ENCODE data around the gene LDLRAD3. TPM values are rescaled to one million over a fixed set of nuclear protein-coding genes. Genes with fewer than 3 reads are reported as not detected.

LDLRAD3 gene
- total RNA-seq, 1 donor from 2014 or later = 35.6 TPM

DNA sequence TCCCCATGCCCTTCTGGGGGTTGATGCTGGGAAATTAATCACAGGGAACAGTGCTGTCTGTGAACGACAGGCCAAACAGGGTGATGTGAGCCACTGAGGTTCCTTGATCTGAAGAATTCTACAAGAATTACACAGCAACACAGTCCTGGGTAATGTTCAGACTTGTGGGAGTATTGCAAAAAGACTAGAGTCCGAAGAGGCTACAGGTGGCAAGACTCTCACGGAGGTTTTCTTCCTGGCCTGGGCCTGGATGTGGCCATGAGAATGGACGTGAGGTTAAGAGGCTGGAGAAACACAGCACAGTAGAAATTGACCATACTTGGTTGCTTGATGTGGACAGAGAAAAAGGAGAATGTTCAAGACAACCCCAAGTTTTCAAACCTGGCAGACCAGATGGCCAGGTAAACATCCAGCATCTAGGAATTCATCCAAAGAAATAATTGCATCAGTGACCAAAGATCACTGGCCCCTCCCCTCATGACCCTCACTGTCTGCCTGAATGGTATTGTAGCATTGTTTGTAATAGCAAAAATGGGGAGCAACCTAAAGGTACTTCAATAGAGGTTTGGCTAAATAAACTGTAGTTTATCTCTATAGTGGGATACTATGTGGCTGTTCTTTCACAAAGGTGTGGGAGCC, 274.5 kb downstream of the LDLRAD3 start:
- peaks cover 8% of the 10 kb centered on the region for H3K9me3 ChIP-seq (ENCODE audit: low read depth)
- H3K36me3 Mint-ChIP-seq = peaks cover 13% of the 10 kb centered on the region
- DNase-seq (ENCODE audit: low spot score) = no peak
- H3K27me3 ChIP-seq = no peaks in the 10 kb centered on the region
- no peak overlapping the region for H3K4me3 ChIP-seq
- H3F3A ChIP-seq (ENCODE audit: low read depth) = peaks cover 6% of the 10 kb centered on the region
- peaks cover 10% of the 10 kb centered on the region for H3K4me1 ChIP-seq
- H3K27me3 Mint-ChIP-seq (ENCODE audit: insufficient read depth, low read depth) = peaks cover 2% of the 10 kb centered on the region
- H3K27ac Mint-ChIP-seq = no peak overlapping the region
- H3K79me2 ChIP-seq (ENCODE audit: low read depth) = peaks cover 6% of the 10 kb centered on the region
- H3K4me3 Mint-ChIP-seq = no peak overlapping the region
- no peak overlapping the region for H2AFZ ChIP-seq (replicated peaks)
- peaks cover 14% of the 10 kb centered on the region for H3K9me3 Mint-ChIP-seq
- H3K4me2 ChIP-seq = no peak overlapping the region
- no peak overlapping the region for H3K9ac ChIP-seq
- H4K20me1 ChIP-seq (ENCODE audit: low read depth) = no peaks in the 10 kb centered on the region
- TF ChIP-seq EZH2phosphoT487 (IDR thresholded peaks at IDR 0.05) = no peak
- TF ChIP-seq EZH2 (IDR thresholded peaks at IDR 0.05) = no peak
- TF ChIP-seq CTCF (IDR thresholded peaks at IDR 0.05) = no peak
- no peak overlapping the region for H3K27ac ChIP-seq
- H3K4me1 Mint-ChIP-seq = peaks cover 14% of the 10 kb centered on the region
- no peaks in the 10 kb centered on the region for H3K36me3 ChIP-seq

DNA sequence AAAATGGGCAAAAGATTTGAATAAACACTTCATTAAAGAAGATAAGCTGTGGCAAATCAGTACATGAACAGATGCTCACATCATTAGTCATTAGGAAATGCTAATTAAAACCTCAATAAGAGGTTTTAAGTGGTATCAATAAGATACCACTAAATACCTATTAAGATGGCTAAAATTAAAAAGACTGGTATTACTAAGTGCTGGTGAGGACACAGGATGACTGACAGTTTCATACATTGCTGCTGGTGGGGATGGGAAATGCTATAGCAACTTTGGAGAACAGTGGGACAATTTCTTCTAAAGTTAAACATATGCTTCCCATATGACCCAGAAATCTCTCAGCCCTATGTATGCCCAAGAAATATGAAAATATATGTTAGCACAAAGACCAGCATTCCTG, 276.1 kb downstream of the LDLRAD3 start:
- TF ChIP-seq EZH2 (IDR thresholded peaks at IDR 0.05) (no peak), EZH2phosphoT487 (IDR thresholded peaks at IDR 0.05) (no peak), CTCF (IDR thresholded peaks at IDR 0.05) (no peak)
- Histone ChIP-seq H3K4me1 (no peaks in the 10 kb centered on the region), H3K36me3 (no peaks in the 10 kb centered on the region), H4K20me1 (ENCODE audit: low read depth) (no peaks in the 10 kb centered on the region), H3K27ac (no peak overlapping the region), H3K79me2 (ENCODE audit: low read depth) (no peaks in the 10 kb centered on the region), H3K9ac (no peak overlapping the region), H3K9me3 (ENCODE audit: low read depth) (peaks cover 8% of the 10 kb centered on the region), H2AFZ (replicated peaks) (no peak overlapping the region), H3K27me3 (no peaks in the 10 kb centered on the region), H3F3A (ENCODE audit: low read depth) (no peaks in the 10 kb centered on the region), H3K4me3 (no peak overlapping the region), H3K4me2 (no peak overlapping the region)
- Mint-ChIP-seq H3K36me3 (peaks cover 13% of the 10 kb centered on the region), H3K4me3 (no peak overlapping the region), H3K27ac (no peak overlapping the region), H3K4me1 (peaks cover 3% of the 10 kb centered on the region), H3K27me3 (ENCODE audit: insufficient read depth, low read depth) (peaks cover 2% of the 10 kb centered on the region), H3K9me3 (peaks cover 14% of the 10 kb centered on the region)
- DNase-seq (ENCODE audit: low spot score) = no peak

DNA sequence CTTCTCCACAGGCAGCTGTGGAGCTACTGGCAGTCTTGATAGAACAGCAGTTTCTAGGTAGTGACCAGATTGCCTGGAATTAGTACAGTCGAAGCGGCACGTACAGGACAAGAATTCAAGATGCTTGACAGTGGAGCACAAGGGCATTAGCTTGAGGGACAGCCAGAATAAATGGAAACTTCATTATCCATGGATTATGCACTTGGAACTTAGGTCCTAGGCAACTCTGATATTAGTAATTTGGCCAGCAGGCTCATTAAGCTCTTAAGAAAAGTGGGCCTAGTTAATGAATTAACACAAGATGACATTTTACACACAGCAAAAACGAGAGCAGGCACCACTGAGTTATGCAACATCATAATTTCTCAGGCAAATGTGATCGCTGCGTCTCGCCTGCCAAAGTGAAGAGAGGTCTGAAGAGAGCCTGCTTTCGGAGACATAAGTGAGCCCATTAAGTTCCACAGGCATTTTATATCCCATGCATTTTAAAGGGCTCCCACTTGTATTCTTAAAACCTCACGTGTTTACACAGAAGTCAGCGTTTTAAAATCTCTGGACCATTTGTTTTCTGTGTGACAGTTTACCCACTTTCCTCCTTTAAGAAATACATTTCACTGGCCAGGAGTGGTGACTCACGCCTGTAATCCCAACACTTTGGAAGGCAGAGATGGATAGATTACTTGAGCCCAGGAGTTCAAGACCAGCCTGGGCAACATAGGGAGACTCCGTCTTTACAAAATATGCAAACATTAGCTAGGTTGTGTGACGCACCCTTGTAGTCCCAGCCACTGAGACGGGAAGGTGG, 279.2 kb downstream of the LDLRAD3 start:
- H3K9ac ChIP-seq = no peak overlapping the region
- peaks cover 2% of the 10 kb centered on the region for H3K27me3 Mint-ChIP-seq (ENCODE audit: insufficient read depth, low read depth)
- peak overlapping the region; percentile 51 for H3K27ac Mint-ChIP-seq
- H4K20me1 ChIP-seq (ENCODE audit: low read depth) = no peaks in the 10 kb centered on the region
- H3K4me1 ChIP-seq = no peaks in the 10 kb centered on the region
- no peak overlapping the region for H3K4me3 Mint-ChIP-seq
- H3F3A ChIP-seq (ENCODE audit: low read depth) = no peaks in the 10 kb centered on the region
- H3K4me3 ChIP-seq = no peak overlapping the region
- no peaks in the 10 kb centered on the region for H3K27me3 ChIP-seq
- peaks cover 24% of the 10 kb centered on the region for H3K36me3 Mint-ChIP-seq
- TF ChIP-seq EZH2phosphoT487 (IDR thresholded peaks at IDR 0.05) (no peak), CTCF (IDR thresholded peaks at IDR 0.05) (no peak), EZH2 (IDR thresholded peaks at IDR 0.05) (no peak)
- peaks cover 8% of the 10 kb centered on the region for H3K9me3 ChIP-seq (ENCODE audit: low read depth)
- H3K36me3 ChIP-seq = peaks cover 4% of the 10 kb centered on the region
- peaks cover 17% of the 10 kb centered on the region for H3K9me3 Mint-ChIP-seq
- H3K4me1 Mint-ChIP-seq = no peaks in the 10 kb centered on the region
- H3K27ac ChIP-seq = no peak overlapping the region
- no peak for DNase-seq (ENCODE audit: low spot score)
- no peak overlapping the region for H2AFZ ChIP-seq (replicated peaks)
- no peaks in the 10 kb centered on the region for H3K79me2 ChIP-seq (ENCODE audit: low read depth)
- H3K4me2 ChIP-seq = no peak overlapping the region
